Fibroblast of skin of left biceps (primary cell): ENCODE results near the gene KCP.
"Not testable (repeated sequence)": the region's sequence is repeated elsewhere in the genome, so short reads cannot be mapped to it uniquely, and the experiment has no call there.

Source experiments
- DNase-seq, 2 experiments: peaks; one replicate each; pipeline ENCODE4 v3.0.0-alpha.2; 2013; ENCODE audit warnings: low read depth in 2 of 2

The KCP gene

DNA sequence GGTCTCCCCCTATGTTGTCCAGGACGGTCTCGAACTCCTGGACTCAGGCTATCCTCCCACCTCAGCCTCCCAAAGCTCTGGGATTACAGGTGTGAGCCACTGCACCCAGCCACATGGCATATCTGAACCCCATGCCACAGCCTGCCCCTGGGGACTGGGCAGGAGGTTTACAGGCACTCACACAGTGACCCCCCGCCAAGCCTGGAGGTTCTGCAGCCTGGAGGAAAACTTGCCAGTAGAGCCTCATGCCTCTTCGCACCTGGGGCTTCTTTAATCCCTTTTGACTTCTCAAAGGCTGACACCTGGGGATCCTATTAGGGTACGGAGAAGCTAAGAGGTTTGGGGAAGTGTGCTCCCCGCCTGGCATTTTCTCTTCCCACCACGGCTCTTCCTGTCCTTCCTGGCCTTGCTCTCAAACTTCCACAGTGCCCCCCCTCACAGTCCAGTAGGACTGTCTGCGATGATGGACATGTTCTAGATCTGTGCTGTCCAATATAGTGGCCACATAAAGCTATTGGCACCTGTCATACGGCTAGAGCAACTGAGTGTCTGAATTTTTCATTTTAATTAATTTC, 11.4 kb upstream of the KCP start:
- no peak for DNase-seq

DNA sequence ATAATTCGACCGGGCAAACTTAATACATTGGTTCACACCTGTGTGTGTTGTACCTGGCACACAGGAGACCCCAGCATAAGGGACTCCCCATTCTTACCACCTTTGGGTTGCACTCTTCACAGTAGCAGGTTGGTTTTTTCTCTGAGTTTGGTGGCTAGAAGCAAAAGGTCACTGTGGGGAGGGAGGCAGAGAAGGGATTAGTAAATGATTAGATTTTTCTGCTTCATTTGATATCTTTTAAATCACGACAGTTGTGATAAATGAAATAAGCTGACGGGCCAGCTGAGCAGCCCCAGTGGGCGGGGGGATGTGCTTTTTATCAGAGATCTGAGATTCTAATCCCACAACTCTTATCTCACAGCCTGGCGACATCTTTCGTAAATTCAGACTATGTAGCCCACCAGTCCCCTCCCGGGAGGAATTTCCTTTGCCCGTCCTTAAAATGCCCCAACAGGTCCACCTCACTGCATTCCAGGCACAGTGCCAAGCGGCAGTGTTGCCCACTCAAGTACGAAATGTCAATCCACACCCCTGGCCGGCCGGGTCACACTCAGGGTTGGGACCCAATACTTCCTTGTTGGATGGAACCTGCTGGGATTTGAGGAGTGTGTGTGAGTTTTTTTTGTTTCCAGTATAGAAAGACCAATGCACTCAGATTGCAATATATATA, 10.5 kb upstream of the KCP start:
- DNase-seq = no peak

- DNase-seq = no peak
Measured at GRCh38 chr7:128919881-128920799, 9.6 kb upstream of the KCP start.

- DNase-seq = no peak
Measured at GRCh38 chr7:128919241-128919640, 8.7 kb upstream of the KCP start.

GRCh38 chr7:128918016-128918665, 7.6 kb upstream of the KCP start:
- DNase-seq = no peak

DNA sequence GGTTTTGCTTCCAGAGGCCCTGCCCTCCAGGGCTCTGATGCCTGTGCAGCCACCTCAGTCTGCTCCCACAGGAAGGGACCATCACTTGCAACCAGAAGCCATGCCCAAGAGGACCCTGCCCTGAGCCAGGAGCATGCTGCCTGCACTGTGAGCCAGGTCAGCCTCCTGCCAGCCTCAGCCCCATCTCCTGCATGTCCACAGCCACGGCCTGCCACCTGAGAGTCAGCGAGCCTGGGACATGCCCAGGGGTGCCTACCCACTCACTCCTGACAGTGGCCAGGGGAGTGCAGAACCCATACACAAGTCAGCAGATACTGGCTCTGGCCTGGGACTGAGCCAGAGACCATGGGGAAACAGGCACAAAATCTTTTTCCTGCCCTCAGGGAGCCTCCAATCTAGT, 6.6 kb upstream of the KCP start:
- DNase-seq = no peak

DNA sequence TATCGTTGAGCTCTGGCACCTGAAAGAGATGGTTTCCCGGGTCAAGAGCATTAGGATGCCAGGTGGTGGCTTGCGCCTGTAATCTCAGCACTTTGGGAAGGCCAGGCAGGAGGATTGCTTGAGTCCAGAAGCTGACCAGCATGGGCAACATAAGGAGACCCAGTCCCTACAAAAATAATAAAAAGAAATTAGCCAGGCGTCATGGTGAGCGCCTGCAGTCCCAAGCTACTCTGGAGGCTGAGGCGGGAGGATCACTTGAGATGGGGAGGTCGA, 6.1 kb upstream of the KCP start:
- no peak for DNase-seq

GRCh38 chr7:128915841-128916642, 5.5 kb upstream of the KCP start:
- DNase-seq = no peak

GRCh38 chr7:128915271-128915819, 4.8 kb upstream of the KCP start:
- no peak for DNase-seq

- no peak for DNase-seq
Measured at GRCh38 chr7:128914566-128915151, 4.2 kb upstream of the KCP start.

DNA sequence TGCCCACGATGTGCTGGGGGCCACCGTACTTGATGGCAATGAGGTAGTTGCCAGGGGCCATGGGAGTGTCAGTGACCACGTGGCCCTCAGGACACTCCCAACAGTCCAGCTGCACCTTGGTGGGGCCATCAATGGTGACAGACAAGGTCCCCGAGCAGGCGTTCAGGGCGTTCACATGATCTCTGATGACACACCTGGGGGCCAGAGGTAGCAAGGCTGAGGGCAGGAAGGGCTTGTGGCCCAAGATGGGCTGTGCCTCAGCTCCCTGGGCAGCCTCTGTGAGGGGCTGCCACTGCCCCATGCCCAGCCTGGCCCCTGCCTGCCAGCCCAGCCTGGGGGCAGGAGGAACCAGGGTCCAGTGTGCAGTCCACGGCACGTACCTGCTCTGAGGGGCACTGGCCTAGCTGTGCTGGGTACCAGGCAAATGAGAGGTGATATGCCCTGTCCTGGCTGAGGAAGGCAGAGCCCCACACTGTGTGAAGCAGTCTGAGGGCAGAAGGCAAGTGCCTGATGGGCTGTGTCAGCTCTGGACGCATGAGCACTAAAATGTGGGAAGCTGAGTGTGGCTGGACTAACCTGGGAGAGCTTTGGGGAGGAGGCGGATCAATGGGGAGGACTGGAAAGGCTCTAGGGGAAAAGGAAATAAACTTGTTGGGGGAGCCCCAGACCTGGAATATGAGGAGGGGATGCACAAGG, 3.5 kb upstream of the KCP start:
- DNase-seq = no peak

GRCh38 chr7:128912709-128913495, 2.4 kb upstream of the KCP start:
- not testable (repeated sequence) for DNase-seq

- no peak for DNase-seq
Measured at GRCh38 chr7:128912281-128912680, 1.8 kb upstream of the KCP start.

DNA sequence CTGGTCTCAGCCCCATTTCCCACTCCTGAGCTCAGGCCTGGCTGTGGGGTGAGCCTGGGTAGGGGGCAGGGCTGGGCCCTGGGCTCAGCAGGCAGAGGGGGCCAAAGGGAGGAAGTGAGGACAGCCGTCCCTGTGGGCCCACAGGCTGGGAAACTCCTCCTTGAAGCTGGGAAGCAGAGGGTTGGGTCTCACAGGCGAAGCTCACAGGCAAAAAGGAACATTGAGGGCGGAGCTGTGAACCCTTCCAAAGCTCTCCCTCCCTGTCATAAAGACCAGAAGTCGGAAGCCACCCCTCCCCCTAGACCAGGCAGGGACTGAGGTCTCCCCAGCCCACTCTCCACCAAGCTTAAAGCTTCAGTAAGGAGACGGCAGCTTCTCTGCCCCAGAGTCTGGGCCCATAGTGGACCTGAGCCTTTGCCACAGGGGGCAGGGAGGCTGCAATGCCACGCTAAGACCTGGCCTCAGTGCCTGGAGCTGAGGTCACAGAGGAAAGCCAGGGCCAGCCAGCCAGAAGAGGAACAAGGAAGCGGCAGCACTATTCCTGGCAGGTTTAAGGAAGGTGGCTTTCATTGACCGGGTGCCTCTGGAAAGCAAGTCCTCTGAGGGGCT, 1.0 kb upstream of the KCP start:
- no peak for DNase-seq

DNA sequence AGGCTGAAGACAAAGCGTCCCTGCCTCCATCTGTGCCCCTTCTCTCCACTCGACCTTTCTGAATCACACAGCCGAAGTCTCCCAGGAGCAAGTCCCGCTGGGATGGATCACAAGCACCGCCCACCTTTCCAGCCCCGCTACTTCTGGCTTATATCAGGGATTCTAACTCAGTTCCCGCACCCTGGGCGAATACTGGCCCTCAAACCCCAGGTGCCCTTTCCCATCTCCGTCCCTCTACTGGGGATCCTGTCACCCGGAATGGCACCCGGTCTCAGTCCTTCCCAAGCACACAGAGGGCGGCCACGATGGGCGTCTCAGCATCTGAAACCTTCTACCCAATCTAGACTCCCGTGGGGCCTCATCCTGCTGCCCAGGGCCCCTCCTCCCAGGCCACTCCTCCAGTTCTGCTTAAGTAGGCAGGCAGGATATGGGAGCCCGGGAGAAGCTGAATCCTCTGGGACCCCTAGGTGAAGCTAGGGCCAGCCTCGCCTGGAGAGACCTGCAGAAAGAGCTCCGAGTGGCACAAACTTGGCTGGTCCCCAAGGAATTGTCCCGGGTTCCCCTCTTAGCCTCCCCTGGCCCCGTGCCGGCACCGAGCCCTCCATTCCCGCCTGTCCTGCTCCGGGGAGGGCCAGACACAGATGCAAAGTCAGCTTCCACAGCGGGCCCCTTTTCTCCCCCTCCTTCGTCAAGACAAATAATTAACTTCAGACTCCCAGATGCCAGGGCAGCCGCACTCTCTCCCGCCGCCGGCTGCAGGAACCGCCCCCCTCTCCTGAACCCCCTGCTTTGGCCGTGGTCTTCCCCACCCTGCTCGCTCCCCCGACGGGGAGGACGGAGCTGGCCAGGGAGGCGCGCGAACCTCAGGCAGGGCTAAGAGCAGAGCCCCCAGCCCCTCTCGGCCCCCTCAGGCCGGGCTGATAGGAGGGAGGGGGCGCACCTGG, 612 bp downstream of the KCP start:
- no peak for DNase-seq

- no peak for DNase-seq
Measured at GRCh38 chr7:128908750-128909624, 1.5 kb downstream of the KCP start.
